Measurements from ENCODE around the gene STXBP5. TPM values are rescaled to one million over a fixed set of nuclear protein-coding genes. Genes with fewer than 3 reads are reported as not detected.
A peak's percentile ranks its signal among the peaks of the same experiment; 100 is the strongest.

Gene STXBP5
- total and polyA plus RNA-seq, 2 of the 13 experiments (the other 11 are each of a cell fraction or from before 2014, with no cell fraction given) = 8.8 to 19.4 TPM

DNA sequence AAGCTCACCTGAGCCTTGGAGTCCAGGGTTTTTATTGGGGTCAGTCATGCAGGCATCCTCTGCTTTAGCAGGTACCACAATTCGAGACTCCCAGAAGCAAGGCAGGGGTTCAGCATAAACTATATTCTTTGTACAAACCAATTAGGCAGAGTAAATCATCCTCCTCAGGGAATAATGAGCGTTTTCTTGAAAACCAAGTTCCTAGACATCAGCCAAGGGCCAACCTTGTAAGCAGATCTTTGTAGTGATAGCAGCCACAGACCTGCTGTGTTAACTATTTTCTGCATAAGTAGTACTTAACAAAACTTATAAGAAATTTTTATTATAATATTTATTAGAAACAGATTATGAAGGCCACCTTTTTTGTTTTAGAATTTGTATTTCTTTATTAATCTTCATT, 74.7 kb downstream of the STXBP5 start (continued):
- TF ChIP-seq, protein P1, sequence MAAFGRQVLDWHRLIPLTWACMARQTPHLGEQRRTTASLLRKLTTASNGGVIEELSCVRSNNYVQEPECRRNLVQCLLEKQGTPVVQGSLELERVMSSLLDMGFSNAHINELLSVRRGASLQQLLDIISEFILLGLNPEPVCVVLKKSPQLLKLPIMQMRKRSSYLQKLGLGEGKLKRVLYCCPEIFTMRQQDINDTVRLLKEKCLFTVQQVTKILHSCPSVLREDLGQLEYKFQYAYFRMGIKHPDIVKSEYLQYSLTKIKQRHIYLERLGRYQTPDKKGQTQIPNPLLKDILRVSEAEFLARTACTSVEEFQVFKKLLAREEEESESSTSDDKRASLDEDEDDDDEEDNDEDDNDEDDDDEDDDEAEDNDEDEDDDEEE (CRISPR knock-in tag; IDR thresholded peaks at IDR 0.05) = no peak
- TF ChIP-seq, protein P2, sequence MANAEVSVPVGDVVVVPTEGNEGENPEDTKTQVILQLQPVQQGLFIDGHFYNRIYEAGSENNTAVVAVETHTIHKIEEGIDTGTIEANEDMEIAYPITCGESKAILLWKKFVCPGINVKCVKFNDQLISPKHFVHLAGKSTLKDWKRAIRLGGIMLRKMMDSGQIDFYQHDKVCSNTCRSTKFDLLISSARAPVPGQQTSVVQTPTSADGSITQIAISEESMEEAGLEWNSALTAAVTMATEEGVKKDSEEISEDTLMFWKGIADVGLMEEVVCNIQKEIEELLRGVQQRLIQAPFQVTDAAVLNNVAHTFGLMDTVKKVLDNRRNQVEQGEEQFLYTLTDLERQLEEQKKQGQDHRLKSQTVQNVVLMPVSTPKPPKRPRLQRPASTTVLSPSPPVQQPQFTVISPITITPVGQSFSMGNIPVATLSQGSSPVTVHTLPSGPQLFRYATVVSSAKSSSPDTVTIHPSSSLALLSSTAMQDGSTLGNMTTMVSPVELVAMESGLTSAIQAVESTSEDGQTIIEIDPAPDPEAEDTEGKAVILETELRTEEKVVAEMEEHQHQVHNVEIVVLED (CRISPR knock-in tag; IDR thresholded peaks at IDR 0.05; ENCODE audit: borderline replicate concordance) = no peak

DNA sequence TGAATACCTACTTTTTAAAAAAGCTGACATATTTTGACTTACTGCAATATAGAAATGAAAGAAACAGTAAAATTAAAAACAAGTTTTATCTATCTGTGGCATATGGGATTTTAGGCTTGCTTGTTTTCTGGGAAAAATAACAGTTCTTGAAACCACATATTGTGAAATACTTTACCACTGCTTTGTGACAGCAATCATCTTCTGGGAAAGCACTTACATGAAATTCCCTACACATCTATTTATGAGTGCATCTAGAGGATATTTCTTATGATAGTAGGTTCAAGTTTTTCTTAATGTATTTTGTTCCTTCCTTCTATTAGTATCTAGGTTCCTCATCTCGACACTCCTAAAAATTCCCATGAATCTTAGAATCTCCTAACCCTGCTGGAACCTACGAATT, 75.2 kb downstream of the STXBP5 start:
- 96% methylated on average over 2 of the region's 2 CpGs for WGBS (ENCODE audit: low lambda C conversion rate)

More for the DNA sequence above, 75.2 kb downstream of the STXBP5 start:
- no peaks in the 10 kb centered on the region for H4K20me1 ChIP-seq (ENCODE audit: insufficient read depth, low read length)
- no TSS peak for BruUV-seq (replicated peaks)
- H3K36me3 ChIP-seq (replicated peaks in 1 of 2; ENCODE audit: control insufficient read depth in 1 of 2, insufficient read depth in 2 of 2, low read length in 2 of 2) = peaks cover 1 to 10% of the 10 kb centered on the region in 2 experiments; a peak in 3 of 5 replicates
- H3K9ac ChIP-seq (ENCODE audit: insufficient read depth, low read depth, low read length) = no peak overlapping the region
- H3K27me3 ChIP-seq (ENCODE audit: control insufficient read depth in 1 of 2, insufficient read depth in 2 of 2, low read length in 2 of 2) = no peaks in the 10 kb centered on the region
- no peak overlapping the region for H3K4me3 ChIP-seq (replicated peaks in 1 of 3; ENCODE audit: insufficient read depth in 1 of 3, low read depth in 2 of 3, low read length in 3 of 3)
- FAIRE-seq (no peak), DNase-seq (ENCODE audit: low spot score) (no peak), ATAC-seq (no peak)
- POLR2A ChIA-PET = no interaction called here
- H2AFZ ChIP-seq (ENCODE audit: low read length) = no peak overlapping the region
- CTCF ChIA-PET (ENCODE audit: low intra/inter-chr PET ratio, low total read pairs) = no interaction called here
- no peaks in the 10 kb centered on the region for H3K79me2 ChIP-seq (ENCODE audit: insufficient read depth, low read length)
- intact Hi-C loops (cut with micrococcal nuclease; ENCODE audit: unreplicated experiment) = no loop called here
- TF ChIP-seq GFI1 (CRISPR knock-in tag; IDR thresholded peaks at IDR 0.05; ENCODE audit: borderline replicate concordance) = no peak
- TF ChIP-seq, protein P3, sequence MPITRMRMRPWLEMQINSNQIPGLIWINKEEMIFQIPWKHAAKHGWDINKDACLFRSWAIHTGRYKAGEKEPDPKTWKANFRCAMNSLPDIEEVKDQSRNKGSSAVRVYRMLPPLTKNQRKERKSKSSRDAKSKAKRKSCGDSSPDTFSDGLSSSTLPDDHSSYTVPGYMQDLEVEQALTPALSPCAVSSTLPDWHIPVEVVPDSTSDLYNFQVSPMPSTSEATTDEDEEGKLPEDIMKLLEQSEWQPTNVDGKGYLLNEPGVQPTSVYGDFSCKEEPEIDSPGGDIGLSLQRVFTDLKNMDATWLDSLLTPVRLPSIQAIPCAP (CRISPR knock-in tag; IDR thresholded peaks at IDR 0.05; ENCODE audit: low read depth) = no peak
- TF ChIP-seq, protein P4, sequence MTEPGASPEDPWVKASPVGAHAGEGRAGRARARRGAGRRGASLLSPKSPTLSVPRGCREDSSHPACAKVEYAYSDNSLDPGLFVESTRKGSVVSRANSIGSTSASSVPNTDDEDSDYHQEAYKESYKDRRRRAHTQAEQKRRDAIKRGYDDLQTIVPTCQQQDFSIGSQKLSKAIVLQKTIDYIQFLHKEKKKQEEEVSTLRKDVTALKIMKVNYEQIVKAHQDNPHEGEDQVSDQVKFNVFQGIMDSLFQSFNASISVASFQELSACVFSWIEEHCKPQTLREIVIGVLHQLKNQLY (CRISPR knock-in tag; IDR thresholded peaks at IDR 0.05) = no peak
- TF ChIP-seq ATM (IDR thresholded peaks at IDR 0.05; ENCODE audit: borderline replicate concordance) = no peak
- peak; percentile 67 for TF ChIP-seq CEBPB (IDR thresholded peaks at IDR 0.05; ENCODE audit: borderline replicate concordance, low read depth, low read length)
- TF ChIP-seq SKI (IDR thresholded peaks at IDR 0.05; ENCODE audit: partially characterized antibody) = no peak
- TF ChIP-seq, protein P5, sequence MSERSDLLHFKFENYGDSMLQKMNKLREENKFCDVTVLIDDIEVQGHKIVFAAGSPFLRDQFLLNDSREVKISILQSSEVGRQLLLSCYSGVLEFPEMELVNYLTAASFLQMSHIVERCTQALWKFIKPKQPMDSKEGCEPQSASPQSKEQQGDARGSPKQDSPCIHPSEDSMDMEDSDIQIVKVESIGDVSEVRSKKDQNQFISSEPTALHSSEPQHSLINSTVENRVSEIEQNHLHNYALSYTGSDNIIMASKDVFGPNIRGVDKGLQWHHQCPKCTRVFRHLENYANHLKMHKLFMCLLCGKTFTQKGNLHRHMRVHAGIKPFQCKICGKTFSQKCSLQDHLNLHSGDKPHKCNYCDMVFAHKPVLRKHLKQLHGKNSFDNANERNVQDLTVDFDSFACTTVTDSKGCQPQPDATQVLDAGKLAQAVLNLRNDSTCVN (CRISPR knock-in tag; IDR thresholded peaks at IDR 0.05; ENCODE audit: borderline replicate concordance) = no peak
- TF ChIP-seq TGIF2 (CRISPR knock-in tag; IDR thresholded peaks at IDR 0.05) = no peak
- no peak for TF ChIP-seq ZNF577 (CRISPR knock-in tag; IDR thresholded peaks at IDR 0.05; ENCODE audit: borderline replicate concordance, low read depth)
- no peaks in the 10 kb centered on the region for H3K9me3 ChIP-seq (ENCODE audit: low read length)
- no peak overlapping the region for H3K27ac ChIP-seq (ENCODE audit: extremely low read length, insufficient read depth, low read length)
- H3K4me1 ChIP-seq (ENCODE audit: insufficient read depth, low read length) = no peaks in the 10 kb centered on the region
- in situ Hi-C loops (cut with HindIII; ENCODE audit: extremely low pct_ligation_motif_present, low pct_unique_long_range_greater_than_20kb) = no loop called here
- H3K4me2 ChIP-seq (ENCODE audit: low read depth, low read length) = no peak overlapping the region
